ENCODE results near the gene CAPN15. TPM values are rescaled to one million over a fixed set of nuclear protein-coding genes. Genes with fewer than 3 reads are reported as not detected.

The CAPN15 gene
- polyA plus RNA-seq, 10 donors, result 14.3 to 30.0 (median 24.0) TPM

DNA sequence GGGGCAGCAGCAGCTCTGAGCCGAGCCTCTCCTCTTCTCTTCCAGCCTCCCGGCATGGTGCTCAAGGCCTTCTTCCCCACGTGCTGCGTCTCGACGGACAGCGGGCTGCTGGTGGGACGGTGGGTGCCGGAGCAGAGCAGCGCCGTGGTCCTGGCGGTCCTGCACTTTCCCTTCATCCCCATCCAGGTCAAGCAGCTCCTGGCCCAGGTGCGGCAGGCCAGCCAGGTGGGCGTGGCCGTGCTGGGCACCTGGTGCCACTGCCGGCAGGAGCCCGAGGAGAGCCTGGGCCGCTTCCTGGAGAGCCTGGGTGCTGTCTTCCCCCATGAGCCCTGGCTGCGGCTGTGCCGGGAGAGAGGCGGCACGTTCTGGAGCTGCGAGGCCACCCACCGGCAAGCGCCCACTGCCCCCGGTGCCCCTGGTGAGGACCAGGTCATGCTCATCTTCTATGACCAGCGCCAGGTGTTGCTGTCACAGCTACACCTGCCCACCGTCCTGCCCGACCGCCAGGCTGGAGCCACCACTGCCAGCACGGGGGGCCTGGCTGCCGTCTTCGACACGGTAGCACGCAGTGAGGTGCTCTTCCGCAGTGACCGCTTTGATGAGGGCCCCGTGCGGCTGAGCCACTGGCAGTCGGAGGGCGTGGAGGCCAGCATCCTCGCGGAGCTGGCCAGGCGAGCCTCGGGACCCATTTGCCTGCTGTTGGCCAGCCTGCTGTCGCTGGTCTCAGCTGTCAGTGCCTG, 46.7 kb downstream of the CAPN15 start:
- no peak for DNase-seq

DNA sequence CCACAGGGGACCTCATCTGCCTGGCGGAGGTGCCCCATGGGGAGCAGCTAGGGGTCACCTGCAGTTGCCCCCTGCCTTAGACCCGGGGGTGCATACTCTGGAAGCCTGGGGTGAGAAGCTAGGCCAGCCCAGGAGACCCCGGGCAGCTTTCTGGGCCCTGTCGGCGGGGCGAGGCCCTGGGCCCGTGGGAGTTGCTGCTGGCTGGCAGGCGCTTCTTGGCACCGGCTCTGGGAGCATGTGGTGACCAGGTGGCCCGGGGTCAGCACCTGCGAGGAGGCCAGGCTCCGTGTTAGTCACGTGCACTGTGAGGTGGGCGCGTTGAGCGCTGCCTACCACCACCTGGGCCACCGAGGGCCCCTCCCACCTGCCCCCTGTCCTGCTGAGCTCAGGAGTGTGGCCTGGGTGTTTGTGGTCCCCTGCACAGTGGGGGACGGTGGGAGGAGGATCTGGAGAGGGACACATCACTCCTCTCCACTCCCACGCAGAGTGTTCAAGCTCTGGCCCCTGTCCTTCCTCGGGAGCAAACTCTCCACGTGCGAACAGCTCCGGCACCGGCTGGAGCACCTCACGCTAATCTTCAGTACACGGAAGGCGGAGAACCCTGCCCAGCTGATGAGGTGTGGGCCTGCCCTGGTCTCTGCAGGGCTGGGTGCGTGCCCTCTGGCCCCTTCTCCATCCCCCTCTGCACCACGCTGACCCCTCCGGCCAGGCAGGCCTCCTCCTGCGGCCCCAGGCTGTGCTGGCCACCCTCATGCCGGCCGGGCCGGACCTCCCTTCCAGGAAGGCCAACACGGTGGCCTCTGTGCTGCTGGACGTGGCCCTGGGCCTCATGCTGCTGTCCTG, 48.1 kb downstream of the CAPN15 start:
- DNase-seq, result no peak

DNA sequence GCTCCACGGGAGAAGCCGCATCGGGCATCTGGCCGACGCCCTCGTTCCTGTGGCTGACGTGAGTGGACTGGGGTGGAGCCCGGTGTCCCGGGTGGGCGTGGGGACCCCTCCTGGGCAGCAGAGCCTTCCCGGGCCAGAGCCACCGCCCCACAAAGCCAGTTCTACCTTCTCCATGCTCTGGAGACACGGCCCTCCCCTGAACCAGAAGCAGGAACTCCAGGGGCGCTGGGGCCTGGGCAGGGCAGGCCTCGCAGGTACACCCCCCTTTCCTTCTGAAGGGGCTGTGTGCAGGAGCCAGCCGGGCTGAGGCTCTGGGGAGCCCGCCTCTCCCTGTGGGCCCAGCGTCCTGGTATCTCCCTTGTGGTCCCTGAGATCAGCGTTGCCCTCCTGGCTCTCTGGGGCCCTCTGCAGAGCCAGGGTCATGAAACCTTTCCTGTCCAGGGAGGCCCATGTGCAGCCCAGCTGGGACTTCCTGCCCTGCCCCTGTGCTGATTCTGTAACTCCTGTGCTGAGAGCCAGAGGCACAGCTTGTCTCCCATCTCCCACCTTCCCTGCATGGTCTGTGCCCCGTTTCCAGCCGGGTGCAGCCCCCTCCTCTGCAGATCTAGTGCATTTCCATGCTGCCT, 48.8 kb downstream of the CAPN15 start:
- DNase-seq, result no peak

DNA sequence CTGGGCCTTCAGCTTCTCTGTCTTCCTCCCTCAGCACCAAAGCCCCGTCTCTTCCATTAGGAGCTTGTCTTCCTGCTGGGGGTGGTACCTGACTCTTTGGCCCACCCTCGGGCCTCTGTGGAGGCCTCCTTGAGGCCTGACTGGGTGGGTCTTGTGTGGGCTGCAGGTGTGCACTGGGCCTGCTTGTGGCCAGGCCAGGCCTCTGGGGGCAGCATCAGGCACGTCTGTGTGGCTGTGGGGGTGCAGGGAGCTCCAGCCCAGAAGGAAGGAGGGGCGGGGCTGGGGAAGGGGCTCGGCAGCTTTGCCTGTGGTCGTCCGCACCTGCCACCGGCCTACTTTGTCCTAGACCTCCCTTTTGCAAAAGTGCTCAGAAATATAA, 49.3 kb downstream of the CAPN15 start:
- no peak for DNase-seq

DNA sequence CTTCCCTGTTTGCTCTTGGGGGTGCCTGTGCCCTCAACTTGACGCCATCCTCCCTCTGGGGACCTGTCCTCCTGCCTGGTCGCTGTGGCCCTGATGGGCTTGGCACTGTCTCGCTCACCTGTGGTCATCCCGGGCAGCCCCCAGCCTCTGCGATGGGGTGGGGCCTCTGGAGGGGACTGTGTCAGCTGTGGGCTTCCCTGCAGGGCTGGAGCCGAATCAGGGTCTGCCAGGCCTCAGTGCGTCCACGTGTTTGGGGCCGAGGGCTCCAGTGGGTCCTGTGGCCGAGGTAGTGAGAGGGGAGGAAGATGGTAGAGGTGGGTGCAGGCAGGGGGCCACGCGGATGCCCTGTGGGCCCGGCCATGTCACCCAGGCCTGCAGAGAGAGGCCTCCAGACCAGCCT, 50.3 kb downstream of the CAPN15 start:
- DNase-seq, result no peak

DNA sequence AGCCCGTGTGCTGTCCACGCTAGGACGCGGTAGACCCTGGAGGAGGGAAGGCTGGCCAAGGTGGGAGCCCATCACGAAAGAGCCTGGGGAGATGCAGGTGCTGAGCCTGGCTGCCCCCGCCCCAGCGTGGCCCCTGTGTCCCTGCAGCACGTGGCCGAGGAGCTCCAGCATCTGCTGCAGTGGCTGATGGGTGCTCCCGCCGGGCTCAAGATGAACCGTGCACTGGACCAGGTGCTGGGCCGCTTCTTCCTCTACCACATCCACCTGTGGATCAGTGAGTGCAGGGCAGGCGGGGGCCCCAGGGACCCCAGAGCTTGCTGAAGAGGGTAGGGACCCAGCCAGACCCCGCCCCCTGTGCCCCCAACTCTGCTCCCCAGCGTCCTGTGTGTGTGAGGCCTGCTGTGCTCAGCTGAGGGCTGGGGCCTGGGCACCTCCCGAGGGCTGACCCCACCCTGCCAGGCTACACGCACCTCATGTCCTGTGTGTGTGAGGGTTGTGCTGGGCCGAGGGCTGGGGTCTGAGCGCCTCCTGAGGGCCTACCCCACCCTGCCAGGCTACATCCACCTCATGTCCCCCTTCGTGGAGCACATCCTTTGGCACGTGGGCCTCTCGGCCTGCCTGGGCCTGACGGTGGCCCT, 50.8 kb downstream of the CAPN15 start:
- DNase-seq, result no peak

DNA sequence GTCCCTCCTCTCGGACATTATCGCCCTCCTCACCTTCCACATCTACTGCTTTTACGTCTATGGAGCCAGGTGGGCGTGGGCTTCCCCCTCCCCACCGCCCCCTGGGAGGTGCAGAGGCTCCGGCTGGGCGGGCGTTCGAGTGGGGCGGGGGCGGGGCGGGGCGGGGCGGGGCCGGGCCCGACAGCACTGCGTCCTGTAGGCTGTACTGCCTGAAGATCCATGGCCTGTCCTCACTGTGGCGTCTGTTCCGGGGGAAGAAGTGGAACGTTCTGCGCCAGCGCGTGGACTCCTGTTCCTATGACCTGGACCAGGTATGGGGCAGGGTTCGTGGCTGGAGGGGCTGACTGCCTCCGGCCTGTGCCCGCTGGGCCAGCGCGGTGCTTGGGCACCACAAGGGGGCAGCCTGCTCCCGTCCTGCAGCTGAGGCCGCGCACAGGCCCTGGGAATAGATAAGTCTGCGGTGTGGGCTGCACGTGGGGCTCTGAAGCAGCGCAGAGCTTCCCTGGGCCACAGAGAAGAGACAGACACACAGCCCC, 51.4 kb downstream of the CAPN15 start:
- DNase-seq, result peak; percentile 41 to 76 (median 53)

DNA sequence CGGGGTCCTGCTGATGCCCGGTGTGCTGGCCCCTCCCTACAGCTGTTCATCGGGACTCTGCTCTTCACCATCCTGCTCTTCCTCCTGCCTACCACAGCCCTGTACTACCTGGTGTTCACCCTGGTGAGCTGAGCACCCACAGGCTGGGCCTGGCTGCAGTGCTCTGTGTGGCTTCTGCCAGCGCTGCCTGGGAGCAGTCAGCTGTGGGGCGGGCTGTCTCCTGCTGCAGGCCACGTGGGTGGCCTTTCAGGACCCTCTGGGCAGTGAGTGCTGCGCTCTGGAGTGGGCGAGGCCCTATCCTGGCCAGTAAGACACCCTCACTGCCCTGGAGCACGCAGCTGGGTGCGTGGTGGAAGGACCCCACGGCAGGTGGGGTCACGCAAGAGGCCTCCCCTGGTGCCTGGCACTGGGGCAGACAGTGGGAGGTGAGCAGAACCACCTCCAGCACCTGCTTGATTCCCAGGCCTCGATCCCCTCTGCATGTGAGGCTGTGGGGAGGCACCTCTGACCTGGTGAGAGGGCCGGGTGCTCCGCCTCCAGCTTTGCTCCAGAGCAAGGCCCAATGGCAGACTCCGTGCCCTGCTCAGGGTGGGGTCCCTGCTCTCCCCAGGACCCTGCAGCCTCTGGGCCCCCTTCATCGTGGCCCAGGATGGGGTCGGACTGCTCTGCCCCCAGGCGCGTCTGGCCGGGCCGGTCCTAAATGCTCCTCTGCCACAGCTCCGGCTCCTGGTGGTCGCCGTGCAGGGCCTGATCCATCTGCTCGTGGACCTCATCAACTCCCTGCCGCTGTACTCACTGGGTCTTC, 52.8 kb downstream of the CAPN15 start:
- DNase-seq, result no peak

DNA sequence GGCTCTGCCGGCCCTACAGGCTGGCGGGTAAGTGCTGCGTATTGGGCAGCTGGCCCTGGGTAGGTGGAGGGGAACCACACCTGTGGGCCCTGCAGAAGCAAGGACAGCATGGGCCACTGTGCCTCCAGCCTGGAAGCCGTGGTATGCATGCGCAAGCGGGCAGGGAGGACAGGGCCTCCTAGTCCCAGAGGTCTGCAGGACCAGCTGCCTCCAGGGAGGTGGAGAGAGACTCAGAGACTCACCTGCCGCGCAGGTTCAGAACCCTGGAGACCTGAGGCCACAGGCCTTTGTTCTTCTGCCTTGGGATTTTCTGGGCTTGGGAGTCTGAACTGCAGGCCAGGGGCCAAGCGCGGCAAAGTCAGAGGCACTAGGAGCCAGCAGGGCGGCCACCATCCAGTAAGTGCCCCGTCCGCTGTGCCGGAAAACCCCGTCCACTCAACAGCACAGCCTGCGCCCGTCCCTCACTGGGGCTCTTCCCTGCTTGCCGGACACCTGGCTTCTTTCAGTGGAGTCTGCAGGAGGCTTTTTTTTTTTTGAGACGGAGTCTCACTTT, 53.5 kb downstream of the CAPN15 start:
- no peak for DNase-seq

DNA sequence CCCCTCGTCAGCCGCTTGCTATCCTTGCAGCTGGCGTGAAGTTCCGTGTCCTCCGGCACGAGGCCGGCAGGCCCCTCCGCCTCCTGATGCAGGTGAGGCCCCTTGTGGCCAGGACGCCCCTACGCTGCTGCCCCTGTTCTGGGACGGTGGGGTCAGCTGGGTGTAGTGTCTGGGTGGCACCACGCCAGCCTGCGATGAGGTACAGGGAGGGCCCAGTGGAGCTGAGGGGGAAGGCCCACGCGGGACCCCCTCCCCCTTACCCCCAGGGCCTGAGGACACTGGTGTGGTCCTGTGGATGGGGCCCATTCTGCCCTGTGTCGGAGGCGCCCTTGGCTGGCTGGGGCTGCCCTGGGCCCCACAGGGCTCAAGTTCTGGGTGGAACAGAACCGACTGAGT, 54.7 kb downstream of the CAPN15 start:
- no peak for DNase-seq

DNA sequence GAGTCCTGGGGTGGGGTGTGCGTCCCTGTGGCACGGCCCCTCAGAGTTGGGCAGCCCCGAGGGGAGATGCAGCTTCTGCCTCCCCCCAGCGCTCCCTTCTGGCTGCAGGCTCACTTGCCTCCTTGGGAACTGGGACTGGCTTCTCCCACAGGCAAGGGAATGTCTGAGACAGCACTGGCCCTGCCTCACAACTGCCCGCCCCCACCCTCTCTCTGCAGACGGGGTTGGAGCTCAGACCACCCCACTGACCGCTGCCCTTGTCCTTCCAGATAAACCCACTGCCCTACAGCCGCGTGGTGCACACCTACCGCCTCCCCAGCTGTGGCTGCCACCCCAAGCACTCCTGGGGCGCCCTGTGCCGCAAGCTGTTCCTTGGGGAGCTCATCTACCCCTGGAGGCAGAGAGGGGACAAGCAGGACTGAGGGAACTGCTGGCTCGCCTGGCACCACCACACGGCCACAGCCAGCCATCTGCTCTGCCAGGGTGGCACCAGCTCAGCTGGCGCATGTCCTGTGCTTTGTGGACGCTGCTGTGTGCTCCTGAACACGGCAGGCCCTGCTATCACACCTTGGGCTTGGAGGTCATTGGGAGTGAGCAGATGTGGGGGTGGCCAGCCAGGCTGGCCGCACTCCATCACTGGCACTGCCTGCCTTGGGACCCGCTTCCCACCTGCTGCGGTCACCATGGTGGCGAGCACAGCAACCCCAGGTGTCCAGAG, 55.3 kb downstream of the CAPN15 start:
- no peak for DNase-seq

DNA sequence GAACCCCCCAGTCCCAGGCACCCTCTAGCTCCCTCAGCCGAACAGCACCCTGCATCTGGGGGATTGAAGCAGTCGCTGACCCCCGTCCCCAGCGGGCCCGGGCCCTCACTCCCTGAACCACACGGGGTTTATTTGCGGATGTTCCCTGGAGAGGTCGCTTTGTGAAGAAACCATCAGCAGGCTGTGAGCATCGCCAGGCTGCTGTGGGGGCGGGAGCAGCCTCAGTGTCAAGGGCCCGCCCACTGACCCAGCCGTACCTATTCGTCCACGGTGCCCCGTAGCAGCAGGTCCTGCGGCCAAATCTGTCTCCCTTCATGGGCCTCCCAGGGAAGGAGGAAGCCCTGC, 55.9 kb downstream of the CAPN15 start:
- DNase-seq, result no peak

DNA sequence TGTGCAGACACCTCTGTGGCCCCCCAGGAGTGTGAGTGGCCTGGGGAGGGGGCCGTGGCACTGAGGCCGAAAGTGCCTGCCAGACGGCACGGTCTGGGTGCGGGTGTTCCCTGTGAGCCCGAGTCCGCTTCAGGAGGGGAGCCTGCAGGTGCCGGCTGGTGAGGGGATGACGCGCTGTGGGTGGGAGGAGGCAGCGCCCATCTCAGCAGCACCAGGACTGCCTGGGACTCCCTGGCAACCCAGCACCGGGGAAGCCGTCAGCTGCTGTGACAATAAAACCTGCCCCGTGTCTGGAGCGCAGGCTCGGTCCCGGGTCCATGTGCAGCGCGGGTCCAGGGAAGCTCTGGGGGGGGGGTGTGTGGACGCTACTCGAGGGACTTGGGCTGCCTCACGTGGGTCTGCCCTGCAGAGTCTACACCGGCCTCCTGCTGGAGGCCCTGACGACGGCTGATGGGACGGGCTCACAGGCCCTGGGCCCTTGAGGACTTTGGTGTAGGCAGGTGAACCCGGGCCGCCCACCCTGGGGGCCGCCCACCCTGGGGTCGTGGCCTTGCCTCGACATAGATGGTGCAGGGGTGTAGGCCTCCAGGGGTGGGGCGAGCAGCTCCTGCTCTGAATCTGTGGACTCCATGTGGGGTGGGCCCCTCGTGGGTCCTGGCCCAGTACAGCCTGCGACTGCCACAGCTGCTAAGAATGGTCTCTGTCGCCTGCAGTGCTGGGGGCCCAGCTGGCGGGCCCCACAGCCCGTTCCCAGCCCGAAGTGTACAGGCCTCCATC, 56.5 kb downstream of the CAPN15 start:
- DNase-seq, result no peak

DNA sequence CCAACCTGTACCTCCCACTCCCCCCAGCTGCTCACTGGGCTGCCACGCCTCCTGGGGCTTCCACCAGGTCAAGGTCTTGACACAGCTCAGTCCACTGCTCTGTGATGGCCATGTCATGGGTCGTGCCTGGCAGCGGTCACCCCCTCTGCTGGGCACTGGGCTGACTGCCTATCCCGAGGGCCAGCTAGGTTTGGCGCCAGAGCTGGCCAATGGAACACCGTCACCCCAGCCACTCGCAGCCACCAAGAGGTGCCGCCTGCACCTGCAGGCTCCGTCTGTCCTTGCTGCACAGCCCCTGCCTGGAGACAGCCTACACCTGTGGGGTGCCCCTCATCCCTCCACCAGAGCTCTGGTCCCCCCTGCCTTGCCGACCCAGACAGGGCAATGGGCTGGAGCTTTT, 57.8 kb downstream of the CAPN15 start:
- DNase-seq, result no peak

DNA sequence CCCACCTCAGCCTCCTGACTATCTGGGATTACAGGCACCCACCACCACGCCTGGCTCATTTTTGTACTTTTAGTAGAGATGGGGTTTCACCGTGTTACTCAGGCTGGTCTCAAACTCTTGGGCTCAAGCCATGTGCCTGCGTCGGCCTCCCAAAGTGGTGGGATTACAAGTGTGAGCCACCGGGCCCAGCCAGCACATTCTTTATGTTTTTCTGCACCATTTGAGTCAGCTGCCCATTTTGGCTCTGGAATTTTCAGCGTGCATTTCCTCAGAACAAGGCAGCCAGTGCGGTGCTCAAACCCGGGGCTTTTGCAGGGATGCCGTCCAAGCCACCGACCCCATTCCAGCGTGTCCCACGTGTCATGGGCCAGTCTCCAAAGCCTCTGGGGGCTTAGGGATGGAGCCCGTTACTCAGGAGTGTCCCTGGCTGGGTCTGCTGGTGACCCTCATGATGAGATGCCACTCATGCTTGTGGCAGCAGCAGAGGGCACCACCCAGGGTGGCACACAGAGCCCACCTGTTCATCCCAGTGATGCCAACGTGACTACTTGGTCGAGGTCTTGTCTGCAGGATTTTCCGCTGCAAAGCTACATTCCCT, 58.6 kb downstream of the CAPN15 start:
- DNase-seq, result no peak

DNA sequence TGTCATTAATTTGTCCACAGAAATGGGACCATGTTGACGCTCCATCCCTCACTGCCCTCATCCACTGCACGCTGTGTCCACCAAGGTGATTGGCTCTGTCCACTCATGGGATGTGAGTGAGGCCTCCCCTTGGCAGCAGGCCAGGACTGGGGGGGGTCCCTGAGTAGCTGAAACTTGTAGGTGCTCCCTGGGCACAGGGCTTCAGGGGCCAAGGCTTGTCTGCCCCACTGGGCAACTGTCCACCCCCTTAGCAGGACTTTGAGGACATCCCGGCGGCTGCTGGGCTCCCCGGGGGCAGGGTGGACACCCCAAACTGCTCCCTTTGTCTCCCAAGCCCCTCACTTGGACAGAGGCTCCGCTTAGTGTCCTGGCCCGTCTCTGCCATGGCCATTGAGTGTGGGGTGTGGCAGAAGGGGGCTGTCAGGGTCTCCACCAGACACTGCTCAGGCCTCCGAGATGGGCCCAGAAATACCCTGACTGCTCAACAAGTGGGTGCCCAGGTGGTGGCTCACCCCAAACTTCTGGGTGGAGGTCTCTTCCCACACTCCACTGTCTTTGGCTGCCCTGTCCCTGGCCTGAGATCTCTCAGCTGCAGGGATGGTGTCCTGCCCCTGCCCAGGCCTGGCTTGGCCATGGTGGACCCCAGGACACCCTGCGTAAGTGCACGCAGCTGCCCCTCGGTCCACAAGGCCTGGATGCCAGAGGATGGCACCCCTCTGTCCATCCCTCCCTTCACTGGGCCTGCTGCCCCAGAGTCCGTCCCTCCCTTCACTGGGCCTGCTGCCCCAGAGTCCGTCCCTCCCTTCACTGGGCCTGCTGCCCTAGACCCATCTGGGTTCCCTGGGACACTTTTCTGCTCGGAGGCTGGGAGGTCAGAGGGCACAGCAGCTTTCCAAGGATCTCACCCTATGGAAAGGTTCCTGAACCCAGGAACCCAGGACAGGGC, 59.4 kb downstream of the CAPN15 start:
- DNase-seq, result no peak

DNA sequence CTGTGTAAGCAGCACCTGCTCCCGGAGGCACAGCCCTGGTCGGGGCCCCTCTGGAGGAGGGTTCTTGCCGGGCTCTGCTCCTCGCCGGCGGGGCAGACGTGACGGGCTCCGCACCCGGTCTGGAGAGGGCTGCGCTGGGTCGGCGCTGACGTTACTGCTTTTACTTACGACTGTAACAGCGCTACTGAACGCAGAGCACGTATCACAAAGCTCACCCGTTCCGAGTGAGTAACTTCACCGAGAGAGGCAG, 61.1 kb downstream of the CAPN15 start:
- DNase-seq, result peak; percentile 43 to 72 (median 44)
